ENCODE results near the gene SMAD3. TPM values are rescaled to one million over a fixed set of nuclear protein-coding genes. Genes with fewer than 3 reads are reported as not detected.
"Not testable (repeated sequence)": the region's sequence is repeated elsewhere in the genome, so short reads cannot be mapped to it uniquely, and the experiment has no call there.

SMAD3 gene
- total and polyA plus RNA-seq, 5 donors = 9.9 to 40.5 (median 29.2) TPM

- H3K4me1 ChIP-seq (ENCODE audit: control insufficient read depth, insufficient read depth, low read length) = peaks cover 33% of the 10 kb centered on the region
- intact Hi-C loops (cut with DNase I) = loop anchor here in 1 of 4 donors (10.0 kb wide), 1 partner anchor 85 kb away; the partner anchor contains the start of gene SMAD3
- no peaks in the 10 kb centered on the region for H3K9me3 ChIP-seq (ENCODE audit: control insufficient read depth, low read length)
- DNase-seq (no peak), ATAC-seq (no peak)
- WGBS = 59% methylated on average over 1 of the region's 1 CpG
- no peaks in the 10 kb centered on the region for H3K27me3 ChIP-seq (ENCODE audit: control insufficient read depth, insufficient read depth)
- H3K4me3 ChIP-seq (ENCODE audit: low read length) = no peak overlapping the region
- peak overlapping the region; percentile 40 for H3K27ac ChIP-seq (ENCODE audit: low read length)
Observed at GRCh38 chr15:67149773-67150022, 84.3 kb downstream of the SMAD3 start.

GRCh38 chr15:67150023-67150860, 84.8 kb downstream of the SMAD3 start:
- H3K4me3 ChIP-seq (ENCODE audit: low read length) = no peak overlapping the region
- no peaks in the 10 kb centered on the region for H3K9me3 ChIP-seq (ENCODE audit: control insufficient read depth, low read length)
- ATAC-seq (peak; percentile 85 to 91), DNase-seq (peak; percentile 85 to 86 (median 86))
- intact Hi-C loops (cut with DNase I) = no loop called here
- H3K27me3 ChIP-seq (ENCODE audit: control insufficient read depth, insufficient read depth) = no peaks in the 10 kb centered on the region
- peaks cover 31% of the 10 kb centered on the region for H3K4me1 ChIP-seq (ENCODE audit: control insufficient read depth, insufficient read depth, low read length)
- H3K27ac ChIP-seq (ENCODE audit: low read length) = peak overlapping the region; percentile 72
- WGBS = 36% methylated on average over 16 of the region's 16 CpGs

GRCh38 chr15:67152429-67152828, 87.0 kb downstream of the SMAD3 start:
- H3K4me3 ChIP-seq (ENCODE audit: low read length) = no peak overlapping the region
- H3K9me3 ChIP-seq (ENCODE audit: control insufficient read depth, low read length) = no peaks in the 10 kb centered on the region
- H3K27me3 ChIP-seq (ENCODE audit: control insufficient read depth, insufficient read depth) = no peaks in the 10 kb centered on the region
- no peak overlapping the region for H3K27ac ChIP-seq (ENCODE audit: low read length)
- WGBS = 63% methylated on average over 1 of the region's 1 CpG
- intact Hi-C loops (cut with DNase I) = no loop called here
- H3K4me1 ChIP-seq (ENCODE audit: control insufficient read depth, insufficient read depth, low read length) = peaks cover 16% of the 10 kb centered on the region
- ATAC-seq = no peak
- no peak for DNase-seq

GRCh38 chr15:67153044-67153443, 87.6 kb downstream of the SMAD3 start:
- WGBS = 92% methylated on average over 6 of the region's 6 CpGs
- H3K27me3 ChIP-seq (ENCODE audit: control insufficient read depth, insufficient read depth); H3K9me3 ChIP-seq (ENCODE audit: control insufficient read depth, low read length); H3K4me3 ChIP-seq (ENCODE audit: low read length); DNase-seq; H3K27ac ChIP-seq (ENCODE audit: low read length); ATAC-seq; intact Hi-C loops (cut with DNase I): not testable (repeated sequence)
- H3K4me1 ChIP-seq (ENCODE audit: control insufficient read depth, insufficient read depth, low read length) = peaks cover 22% of the 10 kb centered on the region

- H3K9me3 ChIP-seq (ENCODE audit: control insufficient read depth, low read length) = no peaks in the 10 kb centered on the region
- no peak overlapping the region for H3K27ac ChIP-seq (ENCODE audit: low read length)
- H3K4me3 ChIP-seq (ENCODE audit: low read length) = no peak overlapping the region
- H3K27me3 ChIP-seq (ENCODE audit: control insufficient read depth, insufficient read depth) = no peaks in the 10 kb centered on the region
- peaks cover 23% of the 10 kb centered on the region for H3K4me1 ChIP-seq (ENCODE audit: control insufficient read depth, insufficient read depth, low read length)
- ATAC-seq (no peak), DNase-seq (no peak)
- intact Hi-C loops (cut with DNase I) = no loop called here
Observed at GRCh38 chr15:67154249-67154648, 88.8 kb downstream of the SMAD3 start.

- Histone ChIP-seq H3K4me1 (ENCODE audit: control insufficient read depth, insufficient read depth, low read length) (peaks cover 20% of the 10 kb centered on the region), H3K27me3 (ENCODE audit: control insufficient read depth, insufficient read depth) (no peaks in the 10 kb centered on the region), H3K9me3 (ENCODE audit: control insufficient read depth, low read length) (no peaks in the 10 kb centered on the region), H3K27ac (ENCODE audit: low read length) (no peak overlapping the region), H3K4me3 (ENCODE audit: low read length) (no peak overlapping the region)
- intact Hi-C loops (cut with DNase I) = no loop called here
- ATAC-seq (no peak), DNase-seq (no peak)
- 95% methylated on average over 2 of the region's 2 CpGs for WGBS
Observed at GRCh38 chr15:67156426-67156825, 91.0 kb downstream of the SMAD3 start.

- intact Hi-C loops (cut with DNase I) = no loop called here
- Histone ChIP-seq H3K27ac (ENCODE audit: low read length) (no peak overlapping the region), H3K4me1 (ENCODE audit: control insufficient read depth, insufficient read depth, low read length) (peaks cover 22% of the 10 kb centered on the region), H3K9me3 (ENCODE audit: control insufficient read depth, low read length) (no peaks in the 10 kb centered on the region), H3K27me3 (ENCODE audit: control insufficient read depth, insufficient read depth) (no peaks in the 10 kb centered on the region), H3K4me3 (ENCODE audit: low read length) (no peak overlapping the region)
- WGBS = 95% methylated on average over 3 of the region's 3 CpGs
- DNase-seq = no peak
- ATAC-seq = no peak
Observed at GRCh38 chr15:67156834-67157233, 91.4 kb downstream of the SMAD3 start.

- WGBS = 70% methylated on average over 8 of the region's 8 CpGs
- ATAC-seq (peak; percentile 15 to 74), DNase-seq (peak in 1 of 3 donors; percentile 43)
- Histone ChIP-seq H3K9me3 (ENCODE audit: control insufficient read depth, low read length) (no peaks in the 10 kb centered on the region), H3K27ac (ENCODE audit: low read length) (no peak overlapping the region), H3K27me3 (ENCODE audit: control insufficient read depth, insufficient read depth) (no peaks in the 10 kb centered on the region), H3K4me1 (ENCODE audit: control insufficient read depth, insufficient read depth, low read length) (peaks cover 27% of the 10 kb centered on the region), H3K4me3 (ENCODE audit: low read length) (no peak overlapping the region)
- intact Hi-C loops (cut with DNase I) = no loop called here
Observed at GRCh38 chr15:67157521-67158252, 92.3 kb downstream of the SMAD3 start.

GRCh38 chr15:67158367-67158766, 93.0 kb downstream of the SMAD3 start:
- Histone ChIP-seq H3K9me3 (ENCODE audit: control insufficient read depth, low read length) (no peaks in the 10 kb centered on the region), H3K4me1 (ENCODE audit: control insufficient read depth, insufficient read depth, low read length) (peaks cover 27% of the 10 kb centered on the region), H3K27me3 (ENCODE audit: control insufficient read depth, insufficient read depth) (no peaks in the 10 kb centered on the region), H3K27ac (ENCODE audit: low read length) (no peak overlapping the region), H3K4me3 (ENCODE audit: low read length) (no peak overlapping the region)
- intact Hi-C loops (cut with DNase I) = no loop called here
- DNase-seq (peak in 2 of 3 donors; percentile 56 to 58), ATAC-seq (peak; percentile 46 to 57)
- 62% methylated on average over 7 of the region's 7 CpGs for WGBS

GRCh38 chr15:67161412-67161811, 96.0 kb downstream of the SMAD3 start:
- DNase-seq (no peak), ATAC-seq (no peak)
- H3K27me3 ChIP-seq (ENCODE audit: control insufficient read depth, insufficient read depth) = no peaks in the 10 kb centered on the region
- H3K4me1 ChIP-seq (ENCODE audit: control insufficient read depth, insufficient read depth, low read length) = peaks cover 24% of the 10 kb centered on the region
- WGBS = 86% methylated on average over 5 of the region's 5 CpGs
- H3K27ac ChIP-seq (ENCODE audit: low read length) = no peak overlapping the region
- no peaks in the 10 kb centered on the region for H3K9me3 ChIP-seq (ENCODE audit: control insufficient read depth, low read length)
- no peak overlapping the region for H3K4me3 ChIP-seq (ENCODE audit: low read length)
- intact Hi-C loops (cut with DNase I) = loop anchor here in 1 of 4 donors (10.0 kb wide), 1 partner anchor 57 kb away; no protein-coding TSS in a partner anchor

- 73% methylated on average over 4 of the region's 4 CpGs for WGBS
- H3K4me1 ChIP-seq (ENCODE audit: control insufficient read depth, insufficient read depth, low read length) = peaks cover 24% of the 10 kb centered on the region
- H3K27me3 ChIP-seq (ENCODE audit: control insufficient read depth, insufficient read depth) = no peaks in the 10 kb centered on the region
- H3K4me3 ChIP-seq (ENCODE audit: low read length) = no peak overlapping the region
- intact Hi-C loops (cut with DNase I) = loop anchor here in 1 of 4 donors (10.0 kb wide), 1 partner anchor 57 kb away; no protein-coding TSS in a partner anchor
- H3K27ac ChIP-seq (ENCODE audit: low read length) = no peak overlapping the region
- peak in 1 of 3 donors; percentile 47 for DNase-seq
- ATAC-seq = no peak
- no peaks in the 10 kb centered on the region for H3K9me3 ChIP-seq (ENCODE audit: control insufficient read depth, low read length)
Observed at GRCh38 chr15:67161881-67162280, 96.5 kb downstream of the SMAD3 start.

Data from right cardiac atrium (tissue), 5 donors.